CD14-positive monocyte (primary cell): ENCODE results near the gene CCDC86. TPM values are rescaled to one million over a fixed set of nuclear protein-coding genes. Genes with fewer than 3 reads are reported as not detected.

Experiments used
- DNase-seq, 3 donors: peaks; one replicate each; pipeline ENCODE4 v3.0.0-alpha.2; 2011 to 2022
- H2AFZ ChIP-seq: 2 replicates; pipeline ENCODE4 v1.6.0; 2012; ENCODE audit warnings: mild to moderate bottlenecking, low read depth, low read length, inconsistent platforms; ENCODE audit not compliant: insufficient read depth, poor library complexity, severe bottlenecking
- H3K27ac ChIP-seq, 2 donors: 1 replicate in 1 of 2; 2 replicates in 1 of 2; pipeline ENCODE4 v1.5.1; 2012 to 2013; ENCODE audit warnings: low read length in 2 of 2, control low read depth in 1 of 2, inconsistent platforms in 1 of 2, low read depth in 1 of 2, mild to moderate bottlenecking in 1 of 2
- H3K27me3 ChIP-seq, 2 donors: one replicate each; pipeline versions ENCODE4 v1.6.0 to v1.6.1; 2011 to 2013; ENCODE audit warnings: low read length in 2 of 2; ENCODE audit not compliant: control insufficient read depth in 2 of 2, insufficient read depth in 2 of 2
- H3K36me3 ChIP-seq, 2 donors: replicated peaks in 1 of 2; 1 replicate in 1 of 2; 2 replicates in 1 of 2; pipeline versions ENCODE4 v1.5.1 to v1.6.1; 2012 to 2013; ENCODE audit warnings: low read length in 2 of 2, control low read depth in 1 of 2, inconsistent platforms in 1 of 2, mild to moderate bottlenecking in 1 of 2; ENCODE audit not compliant: insufficient read depth in 2 of 2, control insufficient read depth in 1 of 2
- H3K4me1 ChIP-seq, 2 donors: 1 replicate in 1 of 2; 2 replicates in 1 of 2; pipeline versions ENCODE4 v1.5.1 to v1.6.1; 2012 to 2013; ENCODE audit warnings: low read length in 2 of 2, control low read depth in 1 of 2, inconsistent platforms in 1 of 2, mild to moderate bottlenecking in 1 of 2, moderate library complexity in 1 of 2; ENCODE audit not compliant: insufficient read depth in 2 of 2, control insufficient read depth in 1 of 2
- H3K4me2 ChIP-seq: replicated peaks from 2 replicates; pipeline ENCODE3; 2012; ENCODE audit warnings: low read length, moderate library complexity, mild to moderate bottlenecking; ENCODE audit not compliant: poor library complexity, severe bottlenecking; ENCODE audit errors: extremely low read depth
- H3K4me3 ChIP-seq, 3 experiments: fragments of 200-600 bp in 1 of 3; sonication (generic) in 1 of 3; replicated peaks in 1 of 3; 1 replicate in 2 of 3; 2 replicates in 1 of 3; pipeline ENCODE4 v1.5.1; 2011 to 2013; ENCODE audit warnings: low read length in 3 of 3, mild to moderate bottlenecking in 3 of 3, control low read depth in 2 of 3, low read depth in 2 of 3, inconsistent platforms in 1 of 3, moderate library complexity in 1 of 3
- H3K79me2 ChIP-seq: 2 replicates; pipeline ENCODE4 v1.6.0; 2012; ENCODE audit warnings: mild to moderate bottlenecking, control low read depth, inconsistent platforms, low read length, moderate library complexity; ENCODE audit not compliant: insufficient read depth
- H3K9ac ChIP-seq: 2 replicates; pipeline ENCODE4 v1.6.0; 2017; ENCODE audit warnings: low read length, mild to moderate bottlenecking; ENCODE audit not compliant: insufficient read depth, poor library complexity, severe bottlenecking
- H3K9me3 ChIP-seq, 2 donors: replicated peaks in 1 of 2; 1 replicate in 1 of 2; 2 replicates in 1 of 2; pipeline versions ENCODE4 v1.5.1 to v1.6.1; 2012 to 2013; ENCODE audit warnings: low read length in 2 of 2, control low read depth in 1 of 2; ENCODE audit not compliant: control insufficient read depth in 1 of 2, insufficient read depth in 1 of 2
- H4K20me1 ChIP-seq: 2 replicates; pipeline ENCODE4 v1.6.0; 2012; ENCODE audit warnings: mild to moderate bottlenecking, low read length, control low read depth, moderate library complexity; ENCODE audit not compliant: insufficient read depth
- H3K27ac Mint-ChIP-seq, 7 donors: one replicate each; pipeline ENCODE4 v1.8.0; 2020; ENCODE audit warnings: mild to moderate bottlenecking in 7 of 7, mixed read lengths in 7 of 7, moderate library complexity in 6 of 7, inconsistent platforms in 2 of 7
- H3K27me3 Mint-ChIP-seq, 3 donors: one replicate each; pipeline ENCODE4 v1.8.0; 2021 to 2022; ENCODE audit warnings: low read depth in 3 of 3, mild to moderate bottlenecking in 3 of 3, mixed read lengths in 3 of 3, moderate library complexity in 3 of 3, inconsistent platforms in 1 of 3
- H3K36me3 Mint-ChIP-seq, 2 donors: one replicate each; pipeline ENCODE4 v1.8.0; 2020; ENCODE audit warnings: mixed read lengths in 2 of 2, inconsistent platforms in 1 of 2, mild to moderate bottlenecking in 1 of 2
- H3K4me1 Mint-ChIP-seq: one replicate; pipeline ENCODE4 v1.8.0; 2020; ENCODE audit warnings: mild to moderate bottlenecking, mixed read lengths
- H3K4me3 Mint-ChIP-seq, 2 donors: one replicate each; pipeline ENCODE4 v1.8.0; 2020; ENCODE audit warnings: mild to moderate bottlenecking in 2 of 2, mixed read lengths in 2 of 2, moderate library complexity in 1 of 2
- H3K9me3 Mint-ChIP-seq, 7 donors: one replicate each; pipeline ENCODE4 v1.8.0; 2020 to 2022; ENCODE audit warnings: mixed read lengths in 7 of 7, mild to moderate bottlenecking in 6 of 7, moderate library complexity in 6 of 7, inconsistent platforms in 2 of 7
- WGBS: methylation state at CpG from one replicate; pipeline ENCODE4 v1.1.5; 2013; ENCODE audit warnings: missing lambda C conversion rate; ENCODE audit not compliant: insufficient coverage; 5-methylcytosine and 5-hydroxymethylcytosine counted together
- intact Hi-C, 2 donors: fragments of 100-400 bp; cut with micrococcal nuclease; formaldehyde crosslinking; loops; one replicate each; pipeline versions ENCODE4 v1.15.0 to v1.15.1; 2023
- polyA plus RNA-seq, 3 donors: library from polyadenylated mRNA; depleted of rRNA in 1 of 3; unstranded in 2 of 3; stranded (reverse) in 1 of 3; fragments of 300-500 nt in 2 of 3; fragments of >200 nt in 1 of 3; fragmentation: Illumina TruSeq in 2 of 3; gene quantifications; 1 replicate in 2 of 3; 2 replicates in 1 of 3; pipeline ENCODE4 v1.2.3, GENCODE V29; 2012 to 2021
- TF ChIP-seq, protein P1 (sequence below): fragments of 200-600 bp; IDR thresholded peaks from one replicate; pipeline ENCODE4 v1.8.0; 2022; ENCODE audit warnings: antibody characterized with exemption, mild to moderate bottlenecking

The CCDC86 gene
- polyA plus RNA-seq, 3 donors, result 7.2 to 10.2 (median 8.3) TPM

DNA sequence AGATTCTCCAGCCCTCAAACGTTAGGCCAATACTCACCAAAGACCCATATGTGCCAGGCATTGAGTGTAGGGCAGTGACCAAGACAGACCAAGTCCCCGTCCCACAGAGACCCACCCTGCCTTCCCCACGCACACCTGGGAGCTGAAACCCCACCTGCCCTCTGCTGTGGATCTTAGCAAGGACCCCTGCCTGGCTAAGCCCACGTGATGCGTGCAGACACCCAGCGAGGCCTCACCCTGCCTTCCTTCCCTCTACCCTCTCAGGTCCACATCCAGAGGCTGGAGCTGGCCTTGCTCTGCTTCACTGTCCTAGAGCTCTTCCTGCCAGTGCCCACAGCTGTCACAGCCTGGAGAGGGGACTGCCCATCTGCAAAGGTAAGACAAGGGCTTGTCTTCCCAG lies 46.6 kb upstream of the CCDC86 start:
- Histone ChIP-seq H3K4me2 (no peak overlapping the region), H3K79me2 (no peaks in the 10 kb centered on the region), H3K4me1 (no peaks in the 10 kb centered on the region), H3K9ac (no peak overlapping the region), H2AFZ (no peak overlapping the region), H3K9me3 (peaks cover 0 to 4% of the 10 kb centered on the region in 2 donors), H3K4me3 (no peak overlapping the region), H3K27ac (no peak overlapping the region), H3K36me3 (no peaks in the 10 kb centered on the region), H3K27me3 (no peaks in the 10 kb centered on the region), H4K20me1 (no peaks in the 10 kb centered on the region)
- intact Hi-C loops, result no loop called here
- TF ChIP-seq, protein P1, sequence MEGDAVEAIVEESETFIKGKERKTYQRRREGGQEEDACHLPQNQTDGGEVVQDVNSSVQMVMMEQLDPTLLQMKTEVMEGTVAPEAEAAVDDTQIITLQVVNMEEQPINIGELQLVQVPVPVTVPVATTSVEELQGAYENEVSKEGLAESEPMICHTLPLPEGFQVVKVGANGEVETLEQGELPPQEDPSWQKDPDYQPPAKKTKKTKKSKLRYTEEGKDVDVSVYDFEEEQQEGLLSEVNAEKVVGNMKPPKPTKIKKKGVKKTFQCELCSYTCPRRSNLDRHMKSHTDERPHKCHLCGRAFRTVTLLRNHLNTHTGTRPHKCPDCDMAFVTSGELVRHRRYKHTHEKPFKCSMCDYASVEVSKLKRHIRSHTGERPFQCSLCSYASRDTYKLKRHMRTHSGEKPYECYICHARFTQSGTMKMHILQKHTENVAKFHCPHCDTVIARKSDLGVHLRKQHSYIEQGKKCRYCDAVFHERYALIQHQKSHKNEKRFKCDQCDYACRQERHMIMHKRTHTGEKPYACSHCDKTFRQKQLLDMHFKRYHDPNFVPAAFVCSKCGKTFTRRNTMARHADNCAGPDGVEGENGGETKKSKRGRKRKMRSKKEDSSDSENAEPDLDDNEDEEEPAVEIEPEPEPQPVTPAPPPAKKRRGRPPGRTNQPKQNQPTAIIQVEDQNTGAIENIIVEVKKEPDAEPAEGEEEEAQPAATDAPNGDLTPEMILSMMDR, result no peak
- Mint-ChIP-seq H3K27me3 (peaks cover 4 to 10% (median 7%) of the 10 kb centered on the region in 3 donors), H3K4me3 (no peak overlapping the region), H3K36me3 (no peaks in the 10 kb centered on the region), H3K27ac (no peak overlapping the region), H3K9me3 (peaks cover 0 to 9% (median 5%) of the 10 kb centered on the region in 7 donors), H3K4me1 (peaks cover 5% of the 10 kb centered on the region)
- no peak for DNase-seq
- WGBS, result 100% methylated on average over 5 of the region's 6 CpGs

GRCh38 chr11:60797846-60798630 lies 43.9 kb upstream of the CCDC86 start:
- TF ChIP-seq, protein P1, result no peak
- Histone ChIP-seq H3K9me3 (no peaks in the 10 kb centered on the region), H4K20me1 (no peaks in the 10 kb centered on the region), H3K79me2 (no peaks in the 10 kb centered on the region), H3K4me2 (no peak overlapping the region), H3K36me3 (no peaks in the 10 kb centered on the region), H3K27me3 (no peaks in the 10 kb centered on the region), H3K4me3 (no peak overlapping the region), H3K9ac (no peak overlapping the region), H2AFZ (no peak overlapping the region), H3K27ac (no peak overlapping the region), H3K4me1 (no peaks in the 10 kb centered on the region)
- H3K27ac Mint-ChIP-seq, result no peak overlapping the region
- 94% methylated on average over 11 of the region's 17 CpGs for WGBS
- no peaks in the 10 kb centered on the region for H3K36me3 Mint-ChIP-seq
- H3K4me3 Mint-ChIP-seq, result no peak overlapping the region
- intact Hi-C loops, result no loop called here
- H3K4me1 Mint-ChIP-seq, result peaks cover 5% of the 10 kb centered on the region
- H3K9me3 Mint-ChIP-seq, result no peaks in the 10 kb centered on the region
- H3K27me3 Mint-ChIP-seq, result peaks cover 8 to 18% (median 12%) of the 10 kb centered on the region in 3 donors
- DNase-seq, result no peak
